ENCODE measurements around the gene ADAMTSL5.

ADAMTSL5 gene

GRCh38 chr19:1461862-1462261 lies 51.0 kb downstream of the ADAMTSL5 start:
- no peak for DNase-seq

DNA sequence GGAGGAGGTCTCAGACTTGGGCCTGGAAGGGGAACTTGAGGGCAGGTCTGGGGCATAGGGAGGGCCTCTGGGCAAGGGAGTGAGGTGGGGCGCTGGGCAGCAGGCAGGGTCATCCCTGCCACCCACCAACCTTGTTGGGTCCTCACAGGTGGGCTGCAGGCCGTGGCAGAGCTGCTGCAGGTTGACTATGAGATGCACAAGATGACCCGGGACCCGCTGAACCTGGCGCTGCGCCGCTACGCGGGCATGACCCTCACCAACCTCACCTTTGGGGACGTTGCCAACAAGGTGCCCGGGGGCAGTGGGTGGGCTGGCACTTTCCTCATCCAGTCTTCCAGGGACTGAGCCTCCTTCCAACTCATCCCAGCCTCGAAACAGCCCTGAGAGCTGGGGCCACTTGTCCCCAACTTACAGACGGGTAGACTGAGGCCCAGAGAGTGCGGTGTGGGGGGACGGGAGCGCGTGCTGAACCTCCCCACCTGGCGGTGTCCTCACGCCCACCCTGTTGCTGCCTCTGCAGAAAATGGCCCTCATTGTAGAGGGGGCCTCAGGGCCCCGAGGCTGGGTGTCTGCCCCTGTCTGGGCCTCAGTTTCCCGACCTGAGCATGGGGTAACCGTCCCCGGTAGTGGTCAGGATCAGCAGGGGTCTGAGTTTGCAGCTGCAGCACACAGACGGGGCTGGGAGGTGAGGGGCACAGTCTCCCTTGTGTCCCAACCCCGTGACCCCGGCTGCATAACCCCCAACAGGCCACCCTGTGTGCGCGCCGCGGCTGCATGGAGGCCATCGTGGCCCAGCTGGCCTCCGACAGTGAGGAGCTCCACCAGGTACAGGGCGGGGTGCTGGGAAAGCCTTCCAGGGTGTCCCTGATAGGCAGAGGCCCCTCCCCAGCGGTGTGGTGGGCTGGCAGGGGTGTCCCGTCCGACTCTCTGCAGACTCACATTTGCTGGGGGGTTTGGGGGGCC lies 52.5 kb downstream of the ADAMTSL5 start:
- DNase-seq: no peak

DNA sequence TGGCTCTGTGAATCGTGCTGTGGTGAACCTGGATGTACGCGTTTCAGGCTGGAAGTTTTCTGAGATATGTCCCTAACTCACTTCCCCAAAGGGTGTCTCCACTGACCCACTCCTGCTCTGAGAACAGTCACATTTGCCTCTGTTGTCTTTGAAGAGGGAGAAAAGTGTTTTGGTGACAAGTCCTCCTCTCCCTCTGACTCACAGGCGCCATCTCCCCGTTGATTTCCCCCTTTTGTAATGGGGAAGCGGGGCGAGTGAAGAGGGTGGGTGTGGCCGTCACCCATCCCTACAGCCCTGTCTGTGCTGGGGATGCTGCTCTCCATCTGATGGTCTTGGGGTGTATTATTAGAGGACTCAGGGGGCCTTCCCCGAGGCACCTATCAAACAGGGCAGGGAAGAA lies 53.3 kb downstream of the ADAMTSL5 start:
- no peak for DNase-seq

DNA sequence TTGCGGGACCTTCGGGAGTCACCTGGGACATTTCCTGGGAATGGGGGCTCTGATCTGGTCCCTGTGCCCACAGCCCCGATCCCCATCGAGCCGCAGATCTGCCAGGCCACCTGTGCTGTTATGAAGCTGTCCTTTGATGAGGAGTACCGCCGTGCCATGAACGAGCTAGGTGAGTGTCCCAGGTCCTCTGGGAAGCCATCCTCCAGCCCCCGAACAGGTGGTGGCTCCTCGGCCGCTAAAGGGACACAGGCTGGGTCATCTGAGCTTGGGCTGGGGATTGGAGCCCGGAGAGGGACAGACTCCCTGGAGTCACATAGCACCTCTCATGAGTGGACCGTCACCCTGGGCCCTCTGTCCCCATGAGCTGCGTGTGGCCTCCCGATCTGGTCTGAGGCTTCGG lies 54.9 kb downstream of the ADAMTSL5 start:
- no peak for DNase-seq

DNA sequence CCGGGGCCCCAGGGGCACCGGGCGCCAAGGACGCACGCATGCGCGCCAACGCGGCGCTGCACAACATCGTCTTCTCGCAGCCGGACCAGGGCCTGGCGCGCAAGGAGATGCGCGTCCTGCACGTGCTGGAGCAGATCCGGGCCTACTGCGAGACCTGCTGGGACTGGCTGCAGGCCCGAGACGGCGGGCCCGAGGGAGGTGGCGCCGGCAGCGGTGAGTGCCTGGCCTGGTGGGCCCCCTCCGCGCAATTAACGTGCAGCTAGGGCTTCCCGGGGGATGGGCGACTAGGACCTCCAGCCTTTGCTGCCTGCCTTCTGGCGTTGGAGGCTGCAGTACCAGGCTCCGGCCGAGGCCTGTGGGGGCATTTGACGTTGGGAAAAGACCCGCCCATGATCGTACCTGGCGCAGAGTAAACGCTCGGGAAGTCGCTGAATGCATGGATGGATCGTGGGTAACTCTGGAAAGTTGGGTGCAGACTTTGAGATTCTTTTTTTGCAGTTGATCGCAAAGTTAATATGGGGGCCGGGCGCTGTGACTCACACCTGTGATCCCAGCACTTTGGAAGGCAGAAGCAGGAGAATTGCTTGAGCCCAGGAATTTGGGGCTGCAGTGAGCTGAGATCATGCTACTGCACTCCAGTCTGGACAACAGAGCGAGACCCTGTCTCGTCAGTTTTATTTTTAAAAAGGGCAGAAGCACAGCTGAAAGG lies 55.6 kb downstream of the ADAMTSL5 start:
- DNase-seq: no peak

GRCh38 chr19:1456121-1456900 lies 56.5 kb downstream of the ADAMTSL5 start:
- DNase-seq: no peak

GRCh38 chr19:1455336-1456120 lies 57.3 kb downstream of the ADAMTSL5 start:
- DNase-seq: peak; percentile 56 to 66
